Epithelial cell of prostate (primary cell): ENCODE data around the gene AGAP5.
A peak's percentile ranks its signal among the peaks of the same experiment; 100 is the strongest.
"Not testable (repeated sequence)": the region's sequence is repeated elsewhere in the genome, so short reads cannot be mapped to it uniquely, and the experiment has no call there.

Experiments used
- DNase-seq: peaks from one replicate; pipeline ENCODE4 v3.0.0-alpha.2; 2011; ENCODE audit warnings: low read depth, low spot score
- H3K27ac ChIP-seq: fragments of 450-650 bp; 2 replicates; pipeline ENCODE4 v1.5.1; 2017; ENCODE audit warnings: mild to moderate bottlenecking

Gene AGAP5

GRCh38 chr10:73662705-73663104 is 35.2 kb downstream of the AGAP5 start:
- H3K27ac ChIP-seq, DNase-seq: not testable (repeated sequence)

GRCh38 chr10:73655990-73656298 is 42.0 kb downstream of the AGAP5 start, which contains the start of gene SYNPO2L:
Gene SYNPO2L, minus strand, starts transcription at chr10:73656029. Its CDS starts 107 bp downstream, at chr10:73655922.
- no peak within 1 kb of the TSS for H3K27ac ChIP-seq
- DNase-seq: no peak

DNA sequence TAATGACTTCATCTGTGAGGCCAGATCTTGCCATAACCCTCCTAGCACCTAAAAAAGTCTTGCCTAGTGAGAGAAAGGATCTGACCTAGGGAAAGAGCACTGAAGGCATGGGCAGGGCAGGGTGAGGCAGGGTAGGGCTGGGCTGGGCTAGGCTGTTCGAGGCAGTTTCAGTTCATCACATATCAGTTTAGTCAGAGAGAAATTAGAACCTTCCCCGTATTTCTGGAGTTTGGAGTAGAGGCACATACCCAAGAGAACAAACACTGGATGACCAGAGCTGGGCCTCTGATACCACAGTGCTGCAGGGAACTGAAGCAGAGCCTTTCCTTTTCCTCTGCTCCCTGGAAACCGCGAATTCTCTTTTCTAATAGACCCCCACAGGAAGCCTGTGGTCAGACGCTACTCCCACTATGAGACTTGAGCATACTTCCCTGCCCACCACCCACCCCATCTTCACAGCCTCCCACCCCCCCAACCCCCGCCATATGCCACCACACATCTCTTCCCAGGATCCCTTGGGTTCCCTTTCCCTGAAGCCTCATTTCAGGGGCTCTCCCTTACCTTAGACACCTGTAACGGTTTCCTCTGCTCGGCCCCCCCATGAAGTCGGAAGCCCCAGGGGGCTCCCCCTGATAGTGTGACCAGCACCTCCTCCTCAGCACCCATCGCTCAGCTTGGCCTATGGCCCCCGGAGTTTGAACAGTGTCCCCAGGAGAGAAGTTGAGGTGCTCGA is 42.5 kb downstream of the AGAP5 start:
- DNase-seq: no peak
- H3K27ac ChIP-seq: no peak overlapping the region

- no peak for DNase-seq
These were observed 44.2 kb downstream of the AGAP5 start for GRCh38 chr10:73653701-73654100.

GRCh38 chr10:73653195-73653594 is 44.7 kb downstream of the AGAP5 start:
- H3K27ac ChIP-seq: no peak overlapping the region
- no peak for DNase-seq

More at GRCh38 chr10:73653701-73654100, 44.2 kb downstream of the AGAP5 start:
- H3K27ac ChIP-seq: no peak overlapping the region

DNA sequence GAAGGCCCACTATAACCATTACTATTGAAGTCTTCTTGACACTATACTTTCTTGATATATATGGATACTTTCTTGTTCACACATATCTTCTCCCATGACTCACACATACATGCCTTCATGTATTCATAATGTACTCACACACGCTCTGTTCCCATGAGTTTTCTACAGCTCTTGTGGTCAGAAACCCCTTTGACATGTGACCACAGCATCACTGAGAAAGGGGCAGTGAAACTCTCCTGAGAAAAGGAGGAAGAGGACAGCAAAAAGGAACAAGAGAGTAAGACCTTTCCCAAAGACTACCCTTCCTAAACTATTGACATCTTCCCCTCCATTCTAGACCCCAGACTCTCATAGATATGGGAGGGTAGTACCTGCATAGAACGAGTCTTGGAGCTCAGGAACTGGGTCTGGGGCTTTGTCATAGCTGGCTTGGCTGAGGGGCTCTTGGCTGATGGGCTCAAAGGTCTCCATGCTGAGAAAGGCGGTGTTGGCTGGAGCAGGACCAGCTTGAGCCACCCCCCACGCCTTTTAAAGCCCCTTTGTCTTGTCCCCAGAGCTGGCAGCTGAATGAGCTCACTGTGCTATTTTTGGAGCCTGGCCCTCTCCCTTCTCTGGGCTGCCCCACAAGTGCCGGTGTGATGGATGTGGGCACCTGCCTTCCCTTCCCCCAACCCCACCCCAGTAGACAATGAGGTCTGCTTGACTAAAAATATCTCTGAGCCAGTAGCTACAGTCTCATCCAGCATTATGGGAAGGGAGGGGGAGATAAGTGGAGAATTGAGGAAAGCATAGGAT is 47.2 kb downstream of the AGAP5 start:
- peak; percentile 65 for DNase-seq
- no peak overlapping the region for H3K27ac ChIP-seq

GRCh38 chr10:73649876-73650536 is 47.9 kb downstream of the AGAP5 start:
- DNase-seq: no peak
- H3K27ac ChIP-seq: no peak overlapping the region

DNA sequence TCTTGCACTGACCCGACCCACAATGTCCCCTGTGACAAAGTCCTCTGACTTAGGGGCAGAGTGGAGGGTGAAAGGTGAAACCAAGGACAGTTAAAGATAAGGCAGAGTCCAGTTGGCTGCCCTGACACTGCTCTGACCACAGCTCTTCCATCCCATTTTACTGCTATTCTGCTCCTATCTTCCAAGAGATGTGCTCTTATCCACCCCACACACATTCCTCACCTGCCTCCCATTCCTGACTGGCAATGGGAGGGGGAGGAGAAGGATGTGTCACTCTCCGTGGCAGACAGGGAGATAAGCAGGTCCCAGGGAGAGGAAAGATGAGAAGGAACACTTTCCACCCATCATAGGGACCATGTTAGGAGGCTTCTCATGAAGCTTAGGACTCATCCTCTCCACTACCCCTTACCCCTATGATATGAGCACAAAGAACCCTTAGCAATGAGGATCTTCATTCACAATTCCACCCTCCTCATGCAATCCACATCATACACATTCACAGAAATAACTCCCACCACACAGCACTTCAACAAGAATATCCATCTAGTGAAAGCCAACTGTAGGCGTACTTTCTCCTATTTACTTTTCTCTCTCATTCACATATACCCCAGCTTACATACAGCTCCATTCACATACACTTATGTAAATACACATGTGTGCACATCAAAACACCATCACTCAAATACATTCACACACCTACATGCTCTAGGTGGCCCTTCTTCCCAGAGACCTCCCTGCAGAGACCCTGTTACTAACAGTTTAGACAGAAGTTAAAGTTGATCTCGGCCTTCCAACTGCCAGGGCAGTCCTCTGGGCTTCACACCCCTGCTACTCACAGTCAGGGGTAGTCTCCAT is 48.7 kb downstream of the AGAP5 start:
- DNase-seq: no peak
- no peak overlapping the region for H3K27ac ChIP-seq

DNA sequence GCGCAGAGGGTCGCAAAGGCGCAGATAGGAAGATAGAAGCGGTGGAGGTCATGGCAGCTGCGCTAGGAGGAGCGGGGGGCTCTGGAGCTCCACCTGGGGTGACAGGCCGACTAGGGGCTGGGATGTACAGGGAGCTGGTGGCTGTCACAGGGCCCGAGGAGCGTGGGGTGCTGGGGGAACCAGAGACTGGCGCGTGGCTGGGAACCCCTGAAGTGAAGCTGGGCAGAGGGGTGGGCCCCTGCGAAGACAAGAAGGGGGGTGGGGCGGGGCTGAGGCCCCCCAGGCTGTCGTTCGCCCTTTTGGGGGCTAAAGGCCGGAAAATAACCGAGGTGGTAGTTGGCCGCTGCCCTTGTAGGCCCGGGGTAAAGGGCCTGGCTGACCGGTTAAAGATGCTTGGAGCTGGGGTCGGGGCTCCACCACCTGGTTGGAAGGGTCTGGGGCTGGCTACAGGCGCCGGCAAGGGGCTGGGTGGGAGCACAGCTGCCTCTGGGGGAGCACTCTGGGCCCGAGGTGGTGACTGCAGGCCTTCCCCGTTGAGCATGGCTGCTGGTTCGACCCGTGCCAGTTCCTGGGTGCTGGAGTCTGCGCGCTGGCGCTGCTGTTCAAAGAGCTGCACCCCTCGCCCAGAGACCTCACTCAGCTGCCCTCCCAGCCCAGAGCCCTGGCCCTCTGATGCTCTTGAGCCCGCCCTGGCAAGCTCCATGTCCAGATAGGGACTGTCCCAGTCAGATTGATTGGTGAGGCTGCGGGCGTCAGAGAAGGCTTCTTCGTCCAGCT is 49.8 kb downstream of the AGAP5 start:
- H3K27ac ChIP-seq: no peak overlapping the region
- no peak for DNase-seq

GRCh38 chr10:73647211-73647874 is 50.6 kb downstream of the AGAP5 start:
- no peak for DNase-seq
- no peak overlapping the region for H3K27ac ChIP-seq

GRCh38 chr10:73646598-73647041 is 51.3 kb downstream of the AGAP5 start:
- DNase-seq: no peak

GRCh38 chr10:73645251-73645650 is 52.7 kb downstream of the AGAP5 start:
- no peak for DNase-seq
- H3K27ac ChIP-seq: no peak overlapping the region

More at GRCh38 chr10:73646598-73647041, 51.3 kb downstream of the AGAP5 start:
- no peak overlapping the region for H3K27ac ChIP-seq

DNA sequence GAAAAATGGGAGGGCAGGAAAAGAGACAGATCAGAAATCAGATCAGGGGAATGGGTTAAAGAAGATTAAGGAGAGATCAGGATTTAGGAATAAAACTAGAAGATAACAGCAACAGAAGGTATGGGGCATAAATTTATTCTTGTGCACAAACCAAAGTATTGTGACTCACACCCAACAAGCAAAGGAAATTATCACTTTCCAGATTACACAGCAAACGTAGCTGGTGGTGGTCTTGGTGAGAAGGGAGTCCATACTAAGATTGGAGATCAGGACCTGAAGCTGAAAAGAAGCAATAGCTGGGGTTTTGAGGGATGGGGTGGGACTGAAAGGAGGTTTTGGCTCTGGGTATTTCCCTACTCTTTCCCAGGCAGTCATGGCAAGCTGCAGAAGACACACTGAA is 53.1 kb downstream of the AGAP5 start:
- no peak for DNase-seq
- H3K27ac ChIP-seq: no peak overlapping the region

- H3K27ac ChIP-seq: no peak overlapping the region
- no peak for DNase-seq
These were observed 53.7 kb downstream of the AGAP5 start for GRCh38 chr10:73644015-73644743.

DNA sequence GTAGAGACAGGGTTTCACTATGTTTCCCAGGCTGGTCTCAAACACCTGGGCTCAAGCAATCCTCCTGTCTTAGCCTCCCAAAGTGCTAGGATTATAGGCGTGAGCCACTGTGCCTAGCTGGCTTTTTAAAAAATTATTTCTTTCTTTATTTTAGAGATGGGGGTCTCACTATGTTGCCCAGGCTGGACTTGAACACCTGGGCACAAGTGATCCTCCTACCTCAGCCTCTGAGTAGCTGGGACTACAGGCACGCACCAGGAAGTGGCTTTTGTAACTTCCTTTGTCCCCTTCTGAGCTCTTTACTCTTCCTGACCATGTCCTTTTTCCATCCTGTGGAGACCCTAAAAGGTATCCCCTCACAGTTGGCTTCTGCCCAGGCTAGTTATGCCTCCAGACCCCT is 54.5 kb downstream of the AGAP5 start:
- no peak for DNase-seq
- H3K27ac ChIP-seq: no peak overlapping the region

DNA sequence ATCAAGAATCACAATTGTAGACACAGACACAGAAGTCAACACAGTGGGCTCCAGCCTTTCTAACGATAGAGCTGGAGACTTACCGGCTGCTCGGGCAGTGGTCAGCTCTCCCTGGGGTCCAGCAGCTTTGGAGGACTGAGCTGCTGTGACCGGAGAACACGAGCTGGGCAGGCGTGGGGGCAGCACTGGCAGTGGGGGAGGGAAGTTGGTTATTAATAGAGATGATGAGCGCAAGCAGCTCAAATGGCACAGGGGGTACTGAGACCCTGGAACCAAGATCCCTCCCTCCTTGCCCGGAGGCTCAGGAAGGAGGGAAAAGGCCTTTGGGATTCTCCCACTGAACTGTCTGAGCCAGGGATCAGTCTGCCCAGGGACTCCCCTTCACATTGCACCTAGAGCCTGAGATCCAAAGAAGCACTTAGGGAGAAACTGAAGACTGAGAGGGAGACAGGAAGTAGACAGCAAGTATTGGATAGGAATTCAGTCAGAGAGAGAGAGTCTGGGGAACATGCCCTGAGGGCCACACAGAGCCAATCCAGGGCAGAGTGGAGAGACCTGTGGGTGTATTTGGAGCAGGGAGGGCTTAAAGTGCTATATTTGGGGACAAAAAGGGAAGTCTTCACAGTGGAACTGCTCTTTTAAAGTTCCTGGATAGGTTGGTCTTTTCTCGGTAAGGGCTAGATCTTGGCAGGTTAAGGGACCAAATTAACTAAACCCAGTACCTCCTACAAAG is 56.4 kb downstream of the AGAP5 start, which contains the start of gene MYOZ1:
TSS of gene MYOZ1 (minus strand) at position 147 of the 733 bp plus-strand sequence. CDS start 1,457 bp downstream, outside the sequence.
- DNase-seq: no peak
- H3K27ac ChIP-seq: no peak within 1 kb of the TSS

- H3K27ac ChIP-seq: no peak overlapping the region
These were observed 58.6 kb downstream of the AGAP5 start for GRCh38 chr10:73639286-73639685.

More at GRCh38 chr10:73639286-73639685, 58.6 kb downstream of the AGAP5 start:
- DNase-seq: no peak
